Stimulated activated naive CD8-positive, alpha-beta T cell treated with anti-CD3 and anti-CD28 coated beads, Interleukin-15, Interleukin-2, amounts not matched to agents 100 U/mL and 50 U/mL, for 24 hours (primary cell): ENCODE measurements around the gene ZNF771.

Source experiments
- ATAC-seq: fragments of 150-1000 bp; cut with Tn5 transposase; one replicate; pipeline ENCODE4 v1.10.0; 2021
- DNase-seq: peaks from one replicate; pipeline ENCODE4 v3.0.0; 2021

Gene ZNF771

GRCh38 chr16:30399435-30400186 lies 7.8 kb upstream of the ZNF771 start:
- ATAC-seq: no peak
- DNase-seq: no peak

GRCh38 chr16:30401768-30402425 lies 5.5 kb upstream of the ZNF771 start:
- ATAC-seq (no peak), DNase-seq (no peak)

GRCh38 chr16:30406795-30407101 lies 658 bp upstream of the ZNF771 start:
- no peak for ATAC-seq

GRCh38 chr16:30407804-30408534 lies 563 bp downstream of the ZNF771 start:
- ATAC-seq: no peak
- no peak for DNase-seq

More at GRCh38 chr16:30406795-30407101, 658 bp upstream of the ZNF771 start:
- DNase-seq: no peak

DNA sequence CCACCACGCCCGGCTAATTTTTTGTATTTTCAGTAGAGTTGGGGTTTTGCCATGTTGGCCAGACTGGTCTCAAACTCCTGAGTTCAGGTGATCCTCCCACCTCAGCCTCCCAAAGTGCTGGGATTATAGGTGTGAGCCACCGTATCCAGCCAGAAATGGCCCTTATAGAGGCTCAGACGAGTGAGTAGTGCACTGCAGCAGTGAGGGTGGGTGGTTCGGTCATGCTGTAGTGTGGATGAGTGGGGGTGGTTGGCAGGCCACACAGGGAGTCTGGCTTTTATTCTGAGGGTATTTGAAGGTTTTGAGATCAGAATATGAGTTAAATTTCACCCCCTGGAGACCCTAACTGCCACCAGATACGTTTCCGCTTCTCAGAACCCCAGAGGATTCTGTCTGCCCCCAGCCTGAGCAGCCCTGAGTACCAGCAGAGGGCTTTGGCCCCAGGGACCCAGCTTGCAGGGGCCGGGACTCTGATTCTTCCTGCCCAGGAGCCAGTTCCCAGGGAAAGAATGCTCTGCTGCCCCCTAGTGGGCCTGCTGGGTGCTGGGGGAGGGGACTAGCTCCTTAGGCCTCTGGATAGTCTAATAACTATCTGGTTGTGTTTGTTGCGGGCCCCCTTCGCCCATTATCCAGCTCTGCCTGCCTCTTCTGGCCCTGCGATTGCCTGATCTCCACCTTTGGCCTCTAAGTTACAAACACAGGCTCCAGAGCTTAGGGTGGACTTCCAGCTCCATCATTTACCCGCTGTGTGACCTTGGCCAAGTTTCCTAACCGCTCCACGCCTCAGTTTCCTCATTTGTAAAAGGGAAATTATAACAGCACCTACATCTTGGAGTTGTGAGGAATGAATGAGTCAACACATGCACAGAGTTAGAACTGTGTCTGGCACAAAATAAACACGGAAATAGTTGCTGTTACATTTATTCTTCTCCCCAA lies 2.0 kb downstream of the ZNF771 start:
- peak; percentile 96 for DNase-seq
- peak; percentile 59 for ATAC-seq

DNA sequence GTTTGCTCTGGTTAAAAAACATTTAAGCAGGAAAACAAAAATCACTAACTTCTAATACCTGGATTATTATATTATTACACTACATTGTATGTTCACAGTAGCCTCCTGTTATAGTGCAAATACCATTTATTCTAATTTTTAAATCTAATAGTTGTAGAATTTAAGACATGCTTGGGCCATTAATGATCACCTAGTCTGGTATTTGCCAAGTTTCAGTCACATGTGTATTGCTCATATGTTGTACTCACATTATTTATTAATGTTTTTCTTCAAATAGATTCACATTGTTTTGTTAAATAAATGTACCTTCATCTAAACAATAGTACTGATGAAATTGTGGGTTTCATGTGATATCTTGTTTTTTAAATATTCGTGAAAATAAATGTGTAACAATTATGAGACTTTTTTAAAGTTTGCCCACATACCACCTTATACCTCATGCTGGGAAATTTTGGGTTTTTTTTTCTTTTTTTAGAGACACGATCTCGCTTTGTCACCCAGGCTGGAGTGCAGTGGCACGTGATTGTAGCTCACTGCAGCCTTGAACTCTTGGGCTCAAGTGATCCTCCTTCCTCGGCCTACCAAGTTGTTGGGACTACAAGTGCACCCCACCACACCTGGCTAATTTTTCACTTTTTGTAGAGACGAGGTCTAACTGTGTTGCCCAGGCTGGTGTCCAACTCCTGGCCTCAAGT lies 5.9 kb downstream of the ZNF771 start:
- DNase-seq: no peak

GRCh38 chr16:30414159-30414558 lies 6.8 kb downstream of the ZNF771 start:
- ATAC-seq (no peak), DNase-seq (no peak)

More for the DNA sequence above, 5.9 kb downstream of the ZNF771 start:
- ATAC-seq: no peak

- no peak for ATAC-seq
- DNase-seq: no peak
Measured at GRCh38 chr16:30416047-30416603, 8.7 kb downstream of the ZNF771 start.

DNA sequence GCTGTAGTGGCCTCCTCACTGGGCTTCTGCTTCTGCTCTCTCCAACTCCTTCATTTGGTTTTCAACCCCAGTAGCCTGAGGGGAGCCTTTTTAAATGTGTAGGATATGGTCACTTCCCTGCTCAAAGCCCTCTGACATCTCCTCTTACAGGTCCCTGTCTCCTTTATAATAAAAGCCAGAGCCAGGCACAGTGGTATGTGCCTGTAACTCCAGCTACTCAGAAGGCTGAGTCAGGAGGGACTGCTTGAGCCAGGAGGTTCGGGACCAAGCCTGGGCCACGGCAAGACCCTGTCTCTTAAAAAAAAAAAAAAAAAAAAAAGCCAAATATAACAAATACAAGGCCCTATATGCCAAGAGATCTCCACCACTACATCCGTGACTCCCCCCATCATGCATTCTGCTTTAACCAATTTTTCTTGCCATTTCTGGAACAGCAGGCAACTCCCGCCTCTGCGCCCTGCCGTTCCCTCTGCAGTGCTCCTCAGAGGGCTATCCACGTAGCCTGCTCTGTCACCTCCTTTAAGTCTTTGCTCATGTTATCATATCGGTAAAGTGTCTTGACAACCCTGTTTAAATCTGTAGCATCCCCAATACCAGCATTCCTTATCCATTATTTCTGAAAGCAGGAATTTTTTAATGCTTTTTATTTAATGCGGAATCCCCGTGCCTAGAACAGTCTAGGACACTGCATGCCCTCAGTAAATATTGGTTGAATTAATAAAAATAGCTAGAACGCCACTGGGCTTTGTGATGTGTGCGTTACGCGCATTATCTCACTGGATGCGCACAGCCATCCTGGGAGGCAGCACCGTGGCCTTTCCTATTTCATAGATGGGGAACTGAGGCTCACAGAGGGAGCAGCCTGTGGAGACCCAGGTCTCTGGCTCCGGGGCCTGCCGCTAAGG lies 9.5 kb downstream of the ZNF771 start:
- DNase-seq (no peak), ATAC-seq (peak; percentile 2)

DNA sequence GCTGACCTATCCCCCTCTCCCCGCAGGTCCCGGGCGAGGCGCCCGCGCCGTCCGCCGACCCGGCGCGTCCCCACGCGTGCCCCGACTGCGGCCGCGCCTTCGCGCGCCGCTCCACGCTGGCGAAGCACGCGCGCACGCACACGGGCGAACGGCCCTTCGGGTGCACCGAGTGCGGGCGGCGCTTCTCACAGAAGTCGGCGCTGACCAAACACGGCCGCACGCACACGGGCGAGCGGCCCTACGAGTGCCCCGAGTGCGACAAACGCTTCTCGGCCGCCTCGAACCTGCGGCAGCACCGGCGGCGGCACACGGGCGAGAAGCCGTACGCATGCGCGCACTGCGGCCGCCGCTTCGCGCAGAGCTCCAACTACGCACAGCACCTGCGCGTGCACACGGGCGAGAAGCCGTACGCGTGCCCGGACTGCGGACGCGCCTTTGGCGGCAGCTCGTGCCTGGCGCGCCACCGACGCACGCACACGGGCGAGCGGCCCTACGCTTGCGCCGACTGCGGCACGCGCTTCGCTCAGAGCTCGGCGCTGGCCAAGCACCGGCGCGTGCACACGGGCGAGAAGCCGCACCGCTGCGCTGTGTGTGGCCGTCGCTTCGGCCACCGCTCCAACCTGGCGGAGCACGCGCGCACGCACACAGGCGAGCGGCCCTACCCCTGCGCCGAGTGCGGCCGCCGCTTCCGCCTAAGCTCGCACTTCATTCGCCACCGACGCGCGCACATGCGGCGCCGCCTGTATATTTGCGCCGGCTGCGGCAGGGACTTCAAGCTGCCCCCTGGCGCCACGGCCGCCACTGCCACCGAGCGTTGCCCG lies 10.3 kb downstream of the ZNF771 start:
- ATAC-seq (peak; percentile 92), DNase-seq (peak; percentile 88)

DNA sequence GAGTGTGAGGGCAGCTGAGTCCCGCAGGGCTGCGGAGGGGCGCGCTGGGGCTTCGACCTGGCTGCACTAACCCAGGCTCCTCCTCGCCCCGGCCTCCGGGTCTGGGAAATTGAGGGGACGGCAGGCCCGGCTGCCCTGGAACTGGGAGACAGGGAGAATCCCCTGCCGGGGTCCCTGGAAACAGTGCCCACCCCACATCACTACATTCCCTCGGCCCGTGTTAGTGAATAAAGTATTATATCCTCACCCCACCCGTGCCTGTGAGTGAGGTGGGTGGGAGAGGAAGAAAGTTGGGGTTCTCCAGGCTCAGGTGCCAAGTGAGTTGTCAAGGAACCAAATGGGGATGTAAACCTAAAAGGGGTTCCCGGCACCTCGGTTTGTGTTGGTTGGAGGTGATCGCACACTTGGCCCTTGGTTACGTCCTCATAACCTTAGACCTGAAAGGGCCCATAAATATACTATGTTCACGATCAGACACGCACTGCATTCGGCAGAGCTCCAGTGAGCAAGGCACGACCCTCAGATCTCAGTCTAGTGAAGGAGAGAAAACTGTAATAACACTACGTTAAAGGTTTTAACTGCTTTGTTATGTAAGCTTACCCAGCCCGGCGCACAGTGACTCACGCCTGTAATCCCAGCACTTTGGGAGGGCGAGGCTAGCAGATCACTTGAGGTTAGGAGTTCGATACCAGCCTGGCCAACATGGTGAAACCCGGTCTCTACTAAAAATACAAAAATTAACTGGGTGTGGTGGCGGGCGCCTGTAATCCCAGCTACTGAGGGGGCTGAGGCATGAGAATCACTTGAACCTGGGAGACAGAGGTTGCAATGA lies 11.2 kb downstream of the ZNF771 start:
- DNase-seq: no peak
- ATAC-seq: no peak

DNA sequence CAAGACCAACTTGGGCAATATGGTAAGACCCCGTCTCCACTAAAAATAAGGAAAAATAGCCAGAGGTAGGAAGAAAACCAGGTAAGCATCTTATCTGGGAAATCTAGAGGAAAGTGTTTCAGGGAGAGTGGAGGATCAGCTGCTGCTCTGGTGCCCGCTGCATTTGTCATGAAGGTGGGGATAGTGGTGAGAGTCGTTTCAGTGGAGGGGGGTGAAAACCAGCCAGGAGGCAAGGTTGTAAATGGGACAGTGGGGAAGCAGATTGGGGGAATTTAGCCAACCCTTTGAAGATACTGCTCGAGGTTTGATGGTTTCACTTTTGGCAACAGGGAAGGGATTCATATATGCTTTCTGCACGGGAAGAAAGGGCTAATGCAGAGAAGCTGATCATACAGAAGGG lies 13.6 kb downstream of the ZNF771 start:
- DNase-seq (no peak), ATAC-seq (no peak)

DNA sequence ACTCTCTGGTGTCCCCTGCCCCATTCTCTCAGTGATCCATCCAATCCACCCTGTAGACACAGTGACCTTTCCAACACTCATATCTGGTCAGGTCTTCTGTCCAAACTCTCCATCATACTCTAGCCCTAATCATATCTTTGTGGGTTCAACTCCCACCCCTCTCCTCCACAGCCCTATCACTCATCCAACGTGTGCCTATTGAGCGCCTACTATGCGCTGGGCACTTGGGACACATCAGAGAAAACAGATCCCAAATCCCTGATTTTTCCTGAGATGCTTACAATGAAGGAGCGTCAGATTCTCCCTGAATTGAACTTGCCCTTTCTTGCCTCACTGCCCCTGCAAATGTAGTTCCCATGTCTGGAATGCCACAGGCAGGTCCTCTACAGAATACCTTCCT lies 20.6 kb downstream of the ZNF771 start:
- no peak for ATAC-seq
- DNase-seq: no peak

DNA sequence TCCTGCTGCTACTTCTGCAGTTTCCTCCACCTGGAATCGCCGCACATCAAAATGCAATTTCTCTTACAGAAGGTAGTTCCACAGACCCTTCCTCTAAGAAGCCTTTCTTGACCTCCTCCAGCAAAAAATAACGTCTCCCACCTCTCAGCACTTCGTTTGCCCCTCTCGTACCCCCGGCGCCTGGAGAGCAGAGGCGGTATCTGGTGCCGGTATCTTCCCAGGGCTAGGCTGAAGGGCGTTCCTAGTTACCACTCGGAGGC lies 21.9 kb downstream of the ZNF771 start:
- ATAC-seq (peak; percentile 12), DNase-seq (no peak)

- peak; percentile 98 for ATAC-seq
- DNase-seq: peak; percentile 96
Measured at GRCh38 chr16:30429678-30430427, 22.4 kb downstream of the ZNF771 start, which contains the start of gene DCTPP1. Gene DCTPP1 (minus strand): TSS chr16:30430030. CDS start chr16:30429980, 50 bp downstream.

GRCh38 chr16:30430428-30430970 lies 23.1 kb downstream of the ZNF771 start:
- peak; percentile 8 for ATAC-seq
- no peak for DNase-seq

DNA sequence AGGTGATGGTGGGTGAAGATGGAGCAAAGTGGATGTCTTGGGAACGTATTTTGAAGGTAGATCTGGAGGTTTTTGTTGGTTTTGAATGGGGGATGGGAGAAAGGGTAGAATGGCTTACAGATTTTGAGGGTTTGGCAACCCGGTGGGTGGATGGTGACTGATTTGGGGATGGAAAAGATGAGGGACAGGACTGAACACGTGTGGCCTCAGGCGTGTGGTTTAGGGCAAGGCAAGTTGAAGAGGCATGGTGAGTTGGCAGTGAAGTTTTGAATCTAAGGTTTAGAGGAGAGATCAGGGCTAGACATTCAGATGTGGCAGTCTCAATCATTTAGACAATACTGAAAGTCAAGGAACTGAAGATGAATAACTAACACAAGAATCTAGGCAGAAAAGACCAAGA lies 27.4 kb downstream of the ZNF771 start:
- DNase-seq: peak; percentile 78
- ATAC-seq: peak; percentile 58
